Large intestine (tissue), 3 donors: ENCODE measurements around the gene BACE2. TPM values are rescaled to one million over a fixed set of nuclear protein-coding genes. Genes with fewer than 3 reads are reported as not detected.

ENCODE experiments used
- DNase-seq, 2 donors: peaks; one replicate each; pipeline versions ENCODE4 v3.0.0 to v3.0.0-alpha.2; 2013
- H3K27ac ChIP-seq: one replicate; pipeline ENCODE4 v1.5.1; 2013; ENCODE audit warnings: low read length
- H3K27me3 ChIP-seq: 2 replicates; pipeline ENCODE4 v1.6.1; 2013; ENCODE audit warnings: low read length; ENCODE audit not compliant: control insufficient read depth, insufficient read depth
- H3K36me3 ChIP-seq: 2 replicates; pipeline ENCODE4 v1.6.1; 2013; ENCODE audit warnings: low read length; ENCODE audit not compliant: control insufficient read depth, insufficient read depth
- H3K4me1 ChIP-seq: one replicate; pipeline ENCODE4 v1.6.1; 2013; ENCODE audit warnings: low read length; ENCODE audit not compliant: control insufficient read depth, insufficient read depth
- H3K4me3 ChIP-seq: one replicate; pipeline ENCODE4 v1.5.1; 2013; ENCODE audit warnings: low read length
- H3K9me3 ChIP-seq: one replicate; pipeline ENCODE4 v1.6.1; 2013; ENCODE audit warnings: mild to moderate bottlenecking, low read depth, low read length, moderate library complexity; ENCODE audit not compliant: control insufficient read depth
- WGBS: methylation state at CpG from one replicate; pipeline ENCODE4 v1.1.5; 2013; ENCODE audit warnings: low lambda C conversion rate; ENCODE audit not compliant: insufficient coverage; 5-methylcytosine and 5-hydroxymethylcytosine counted together
- polyA plus RNA-seq: library from polyadenylated mRNA; unstranded; fragments of 120-200 nt; gene quantifications from one replicate; pipeline ENCODE4 v1.2.1, GENCODE V29; 2013

Gene BACE2
- polyA plus RNA-seq, 1 donor: 20.7 TPM

- no peak for DNase-seq
- peaks cover 21% of the 10 kb centered on the region for H3K4me1 ChIP-seq
- WGBS: no CpG with 5 or more reads among the region's 8 CpGs
Measured at GRCh38 chr21:41226853-41227252, 58.9 kb downstream of the BACE2 start.

GRCh38 chr21:41227357-41228005, 59.5 kb downstream of the BACE2 start:
- H3K27me3 ChIP-seq: no peaks in the 10 kb centered on the region
- H3K4me1 ChIP-seq: peaks cover 21% of the 10 kb centered on the region
- peak overlapping the region; percentile 74 for H3K27ac ChIP-seq
- no peaks in the 10 kb centered on the region for H3K9me3 ChIP-seq
- WGBS: 90% methylated on average over 2 of the region's 9 CpGs
- H3K36me3 ChIP-seq: no peaks in the 10 kb centered on the region
- H3K4me3 ChIP-seq: no peak overlapping the region
- peak in 1 of 2 donors; percentile 21 for DNase-seq

More at GRCh38 chr21:41226853-41227252, 58.9 kb downstream of the BACE2 start:
- Histone ChIP-seq H3K36me3 (no peaks in the 10 kb centered on the region), H3K27me3 (no peaks in the 10 kb centered on the region), H3K4me3 (no peak overlapping the region), H3K27ac (no peak overlapping the region), H3K9me3 (no peaks in the 10 kb centered on the region)

- no peaks in the 10 kb centered on the region for H3K36me3 ChIP-seq
- DNase-seq: peak; percentile 93 to 99
- H3K27ac ChIP-seq: peak overlapping the region; percentile 74
Measured at GRCh38 chr21:41228006-41228370, 60.0 kb downstream of the BACE2 start.

GRCh38 chr21:41228492-41228891, 60.5 kb downstream of the BACE2 start:
- Histone ChIP-seq H3K9me3 (no peaks in the 10 kb centered on the region), H3K4me1 (peaks cover 21% of the 10 kb centered on the region), H3K4me3 (no peak overlapping the region), H3K27me3 (no peaks in the 10 kb centered on the region), H3K27ac (peak overlapping the region; percentile 69), H3K36me3 (no peaks in the 10 kb centered on the region)
- WGBS: no CpG with 5 or more reads among the region's 5 CpGs
- DNase-seq: no peak

More at GRCh38 chr21:41228006-41228370, 60.0 kb downstream of the BACE2 start:
- Histone ChIP-seq H3K9me3 (no peaks in the 10 kb centered on the region), H3K4me3 (no peak overlapping the region), H3K4me1 (peaks cover 21% of the 10 kb centered on the region), H3K27me3 (no peaks in the 10 kb centered on the region)
- no CpG with 5 or more reads among the region's 5 CpGs for WGBS

- no peaks in the 10 kb centered on the region for H3K9me3 ChIP-seq
- no peak overlapping the region for H3K27ac ChIP-seq
- H3K36me3 ChIP-seq: no peaks in the 10 kb centered on the region
- H3K4me1 ChIP-seq: peaks cover 21% of the 10 kb centered on the region
- H3K27me3 ChIP-seq: no peaks in the 10 kb centered on the region
- WGBS: 80% methylated on average over 3 of the region's 7 CpGs
- DNase-seq: no peak
- H3K4me3 ChIP-seq: no peak overlapping the region
Measured at GRCh38 chr21:41228958-41229357, 61.0 kb downstream of the BACE2 start.

GRCh38 chr21:41229509-41230248, 61.7 kb downstream of the BACE2 start:
- H3K27ac ChIP-seq: no peak overlapping the region
- peaks cover 21% of the 10 kb centered on the region for H3K4me1 ChIP-seq
- DNase-seq: no peak
- H3K36me3 ChIP-seq: no peaks in the 10 kb centered on the region
- H3K9me3 ChIP-seq: no peaks in the 10 kb centered on the region
- WGBS: 100% methylated on average over 4 of the region's 10 CpGs
- no peak overlapping the region for H3K4me3 ChIP-seq
- H3K27me3 ChIP-seq: no peaks in the 10 kb centered on the region

- H3K9me3 ChIP-seq: no peaks in the 10 kb centered on the region
- peaks cover 21% of the 10 kb centered on the region for H3K4me1 ChIP-seq
- no peak overlapping the region for H3K4me3 ChIP-seq
- H3K27me3 ChIP-seq: no peaks in the 10 kb centered on the region
- no peak for DNase-seq
- 94% methylated on average over 2 of the region's 4 CpGs for WGBS
- no peak overlapping the region for H3K27ac ChIP-seq
- H3K36me3 ChIP-seq: no peaks in the 10 kb centered on the region
Measured at GRCh38 chr21:41230497-41230896, 62.5 kb downstream of the BACE2 start.

GRCh38 chr21:41231060-41231459, 63.1 kb downstream of the BACE2 start:
- no peaks in the 10 kb centered on the region for H3K27me3 ChIP-seq
- no peak overlapping the region for H3K27ac ChIP-seq
- no peaks in the 10 kb centered on the region for H3K36me3 ChIP-seq
- WGBS: 83% methylated on average over 1 of the region's 6 CpGs
- no peak overlapping the region for H3K4me3 ChIP-seq
- no peaks in the 10 kb centered on the region for H3K9me3 ChIP-seq
- no peak for DNase-seq
- H3K4me1 ChIP-seq: peaks cover 21% of the 10 kb centered on the region

GRCh38 chr21:41232013-41232412, 64.1 kb downstream of the BACE2 start:
- no peaks in the 10 kb centered on the region for H3K27me3 ChIP-seq
- no peak for DNase-seq
- no peak overlapping the region for H3K4me3 ChIP-seq
- no peak overlapping the region for H3K27ac ChIP-seq
- no peaks in the 10 kb centered on the region for H3K36me3 ChIP-seq
- no CpG with 5 or more reads among the region's 10 CpGs for WGBS
- peaks cover 13% of the 10 kb centered on the region for H3K4me1 ChIP-seq
- H3K9me3 ChIP-seq: no peaks in the 10 kb centered on the region

GRCh38 chr21:41233916-41234315, 66.0 kb downstream of the BACE2 start:
- WGBS: 100% methylated on average over 1 of the region's 6 CpGs

More at GRCh38 chr21:41233916-41234315, 66.0 kb downstream of the BACE2 start:
- no peak for DNase-seq
- H3K27me3 ChIP-seq: no peaks in the 10 kb centered on the region
- H3K9me3 ChIP-seq: no peaks in the 10 kb centered on the region
- H3K36me3 ChIP-seq: peaks cover 2% of the 10 kb centered on the region
- H3K4me3 ChIP-seq: no peak overlapping the region
- no peak overlapping the region for H3K27ac ChIP-seq
- H3K4me1 ChIP-seq: no peaks in the 10 kb centered on the region
